ENCODE data around the gene SECISBP2L.
A peak's percentile ranks its signal among the peaks of the same experiment; 100 is the strongest.

SECISBP2L gene

GRCh38 chr15:49059491-49059890 is 13.2 kb upstream of the SECISBP2L start:
- no peak for DNase-seq

DNA sequence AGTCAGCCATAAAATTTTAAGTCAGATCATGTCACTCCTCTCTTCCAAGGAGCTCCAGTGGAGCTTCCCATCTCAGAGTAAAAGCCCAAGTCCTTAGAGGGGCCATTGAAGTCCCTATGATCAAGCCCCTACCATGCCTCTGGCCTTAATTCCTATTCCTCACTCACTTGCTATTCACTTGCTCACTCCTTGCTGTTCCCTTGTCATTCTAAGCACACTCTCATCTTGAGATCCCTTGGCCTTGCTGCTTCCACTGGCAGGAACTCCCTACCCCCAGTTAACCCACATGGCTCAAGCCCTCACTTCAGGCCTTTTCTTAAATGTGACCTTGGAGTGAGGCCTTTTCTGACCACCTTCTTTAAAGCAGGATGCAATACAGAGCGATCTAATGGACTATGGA is 12.3 kb upstream of the SECISBP2L start:
- no peak for DNase-seq

- DNase-seq = no peak
These were observed 9.4 kb upstream of the SECISBP2L start for GRCh38 chr15:49055630-49056029.

DNA sequence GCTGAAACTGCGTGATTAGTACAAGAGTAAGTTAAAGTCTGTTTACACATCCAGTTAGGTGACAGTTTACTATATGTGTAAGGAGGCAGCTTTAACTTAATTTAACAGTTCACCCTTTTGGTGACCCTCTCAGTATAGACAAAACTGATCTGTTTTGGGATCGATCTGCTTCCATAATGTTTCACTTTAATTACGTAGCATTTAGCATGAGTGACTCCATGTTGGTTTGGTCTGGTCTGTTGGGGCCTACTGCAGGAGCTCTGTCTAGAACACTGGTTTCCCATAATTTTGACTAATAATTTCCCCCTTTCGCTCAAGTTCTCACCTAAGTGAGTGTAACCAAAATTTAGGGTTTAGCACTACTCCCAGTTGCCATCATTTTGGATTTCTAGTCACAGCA is 6.4 kb upstream of the SECISBP2L start:
- DNase-seq = no peak

- DNase-seq = no peak
These were observed 1.2 kb upstream of the SECISBP2L start for GRCh38 chr15:49047456-49047855.

GRCh38 chr15:49045751-49046219 is 461 bp downstream of the SECISBP2L start:
- peak in 1 of 2 experiments; percentile 43 for DNase-seq

- no peak for DNase-seq
These were observed 1.3 kb downstream of the SECISBP2L start for GRCh38 chr15:49044766-49045606.

DNA sequence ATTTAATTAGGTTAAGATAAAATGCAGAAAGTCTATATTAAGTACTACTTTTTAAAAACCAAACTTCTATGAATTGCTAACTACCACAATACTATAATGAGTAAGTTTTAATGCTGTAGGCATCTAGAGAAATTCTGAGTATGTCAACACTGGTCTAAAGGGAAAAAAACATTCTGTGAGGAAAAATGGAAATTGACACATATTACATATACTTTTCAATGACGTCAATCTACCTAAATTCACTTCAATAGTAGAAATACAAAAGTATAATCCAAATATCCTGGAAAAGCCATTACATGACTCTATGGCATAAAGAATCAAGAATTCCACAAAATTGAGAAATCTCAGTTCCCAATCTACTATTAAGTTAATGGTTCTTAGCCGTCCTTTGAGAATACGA is 2.2 kb downstream of the SECISBP2L start:
- no peak for DNase-seq

DNA sequence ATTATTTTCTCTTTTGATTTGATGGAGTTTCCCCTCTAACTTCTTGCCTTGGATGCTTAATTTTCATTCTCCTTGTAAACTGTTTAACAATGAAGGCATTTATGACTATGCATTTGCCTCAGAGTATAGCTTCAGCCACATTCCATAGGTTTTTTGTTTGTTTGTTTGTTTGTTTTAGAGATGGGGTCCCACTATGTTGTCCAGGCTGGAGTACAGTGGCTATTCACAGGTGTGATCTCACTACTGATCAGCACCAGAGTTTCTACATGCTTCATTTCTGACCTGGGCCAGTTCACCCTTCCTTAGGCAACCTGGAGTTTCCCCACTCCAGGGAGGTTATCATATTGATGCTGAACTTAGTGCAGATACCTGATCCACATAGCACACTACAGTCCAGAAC is 4.1 kb downstream of the SECISBP2L start:
- DNase-seq = no peak

- DNase-seq = no peak
These were observed 4.8 kb downstream of the SECISBP2L start for GRCh38 chr15:49041426-49041825.

- DNase-seq = no peak
These were observed 6.1 kb downstream of the SECISBP2L start for GRCh38 chr15:49040151-49040550.

- DNase-seq = no peak
These were observed 7.9 kb downstream of the SECISBP2L start for GRCh38 chr15:49038382-49038781.

DNA sequence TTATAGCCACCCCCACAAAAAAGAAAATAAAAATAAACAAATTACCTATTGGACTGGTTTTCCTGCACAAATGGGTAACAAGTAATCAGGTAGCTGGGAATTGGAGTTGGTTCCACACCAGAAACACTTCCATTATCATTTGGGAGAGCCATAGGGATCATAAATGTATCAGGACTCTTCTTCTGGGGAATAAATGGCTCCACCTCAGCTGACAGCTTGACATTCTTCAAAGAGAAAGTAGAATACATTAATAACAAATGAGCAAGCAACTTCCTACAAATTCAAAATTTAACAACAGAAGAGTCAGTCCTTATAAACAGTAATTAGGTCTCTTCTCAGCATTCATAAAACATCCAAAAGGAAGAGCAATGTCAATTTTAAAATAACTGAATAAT is 8.7 kb downstream of the SECISBP2L start:
- no peak for DNase-seq

DNA sequence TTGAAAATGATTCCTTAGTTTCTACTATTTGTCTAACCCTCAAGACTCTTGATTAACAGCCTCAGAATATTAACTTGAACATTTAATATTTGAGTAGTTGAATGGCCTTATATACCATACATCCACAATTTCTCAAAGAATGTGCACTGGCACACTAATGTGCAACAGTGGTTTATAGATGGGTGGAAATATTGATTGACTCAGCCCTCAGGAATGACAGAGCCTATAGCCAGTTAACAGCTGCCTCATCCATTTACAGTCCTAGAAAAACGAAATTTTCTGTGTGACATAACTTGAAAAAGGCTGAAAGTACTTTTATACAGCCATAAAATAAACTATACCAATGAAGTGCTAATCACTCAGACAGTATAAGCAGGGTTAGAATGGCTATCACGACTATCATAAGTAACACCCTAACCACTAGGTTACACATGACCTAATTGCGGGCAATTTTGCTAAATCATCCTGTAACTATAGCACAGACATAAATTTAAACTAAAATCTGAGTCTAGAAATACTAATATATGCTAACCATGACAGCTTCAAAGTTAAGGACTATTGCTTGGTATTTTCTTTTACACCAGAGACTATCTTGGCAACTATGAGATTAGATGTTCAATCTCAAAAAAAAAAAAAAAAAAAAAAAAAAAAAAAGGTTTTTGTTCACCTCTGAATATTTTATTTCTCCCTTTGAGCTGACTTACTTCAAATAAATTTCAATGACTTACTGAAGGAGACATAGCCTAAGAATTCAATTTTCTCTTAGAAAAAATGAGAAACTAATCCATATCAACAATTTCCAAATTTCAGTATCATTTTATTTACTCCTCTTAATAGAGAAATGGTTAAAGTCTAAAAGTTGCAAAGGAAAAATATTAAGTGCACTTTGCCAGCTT is 9.3 kb downstream of the SECISBP2L start:
- no peak for DNase-seq

DNA sequence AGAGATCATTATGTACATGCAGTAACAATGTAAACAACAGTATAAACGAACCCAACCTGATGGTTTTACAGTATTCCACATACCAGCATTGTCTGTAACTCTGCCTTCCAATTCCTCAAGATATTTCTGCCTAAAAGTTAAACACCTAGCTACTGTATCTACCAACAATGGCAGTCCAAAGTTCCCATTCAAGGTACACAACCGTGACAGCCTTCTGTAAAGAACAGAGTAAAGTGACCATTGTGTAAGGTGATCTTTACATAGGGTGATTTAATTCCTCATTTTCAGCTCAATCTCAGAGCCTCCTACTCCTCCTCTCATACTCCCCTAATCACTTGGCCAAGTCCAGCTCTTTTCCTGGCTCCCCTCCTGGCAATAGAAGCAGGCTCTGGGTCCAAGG is 10.4 kb downstream of the SECISBP2L start:
- no peak for DNase-seq

- DNase-seq = no peak
These were observed 13.6 kb downstream of the SECISBP2L start for GRCh38 chr15:49032601-49033145.

DNA sequence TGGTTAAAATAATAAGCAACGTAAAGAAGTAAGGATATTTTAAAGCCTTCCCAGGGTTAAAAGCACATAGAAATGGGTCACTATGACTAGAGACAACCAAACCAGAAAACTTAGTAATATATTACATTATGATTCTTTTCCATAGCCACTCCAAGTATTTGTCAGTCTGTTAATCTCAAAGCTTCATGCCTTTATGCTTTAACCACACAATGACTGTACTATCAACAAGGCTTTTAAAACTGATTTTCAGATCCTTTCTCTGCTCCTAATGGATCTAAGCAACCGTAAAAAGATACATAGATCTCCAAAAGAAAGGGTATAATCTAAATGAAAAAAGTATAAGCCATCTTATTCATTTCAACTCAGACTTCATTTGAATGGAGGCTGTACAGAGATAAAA is 14.4 kb downstream of the SECISBP2L start:
- DNase-seq = no peak

DNA sequence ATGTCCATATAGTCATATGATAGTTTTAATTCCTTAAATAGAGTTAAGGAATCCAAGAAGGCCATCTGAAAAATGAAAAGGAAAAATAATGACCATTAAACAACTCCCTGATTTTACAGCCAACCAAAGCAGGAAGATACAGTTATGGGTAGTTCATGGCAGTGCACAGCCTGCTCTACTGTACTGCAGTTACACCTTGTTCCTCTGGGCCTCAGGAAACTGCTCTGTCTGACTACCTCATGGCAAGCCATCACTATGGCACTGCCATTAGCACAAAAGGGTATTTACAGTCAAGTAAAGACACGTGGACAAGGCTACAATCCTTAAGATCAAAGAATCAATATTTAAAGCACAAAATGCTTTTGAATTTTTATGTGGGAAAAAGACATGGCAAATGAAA is 19.5 kb downstream of the SECISBP2L start:
- DNase-seq = no peak

- DNase-seq = no peak
These were observed 21.4 kb downstream of the SECISBP2L start for GRCh38 chr15:49024840-49025239.

GRCh38 chr15:49023354-49023753 is 22.9 kb downstream of the SECISBP2L start:
- DNase-seq = no peak

DNA sequence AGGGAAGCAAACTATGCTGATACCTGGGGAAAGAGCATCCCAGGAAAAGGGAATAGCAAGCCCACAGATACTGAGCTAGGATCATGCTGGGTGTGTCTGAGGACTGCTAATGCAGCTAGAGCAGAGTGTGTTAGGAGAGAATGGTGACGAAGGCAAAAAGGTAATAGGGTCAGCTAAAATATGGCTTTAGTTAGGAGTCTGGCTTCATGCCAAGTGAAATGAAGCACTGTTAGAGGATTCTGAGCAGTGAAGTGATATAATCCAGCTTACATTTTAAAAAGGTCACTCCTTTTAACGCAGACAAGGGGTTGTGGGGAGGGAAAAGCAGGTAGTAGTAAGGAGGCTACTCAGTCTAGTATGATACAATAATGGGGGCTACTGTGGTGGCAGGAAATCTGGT is 30.4 kb downstream of the SECISBP2L start:
- no peak for DNase-seq

DNA sequence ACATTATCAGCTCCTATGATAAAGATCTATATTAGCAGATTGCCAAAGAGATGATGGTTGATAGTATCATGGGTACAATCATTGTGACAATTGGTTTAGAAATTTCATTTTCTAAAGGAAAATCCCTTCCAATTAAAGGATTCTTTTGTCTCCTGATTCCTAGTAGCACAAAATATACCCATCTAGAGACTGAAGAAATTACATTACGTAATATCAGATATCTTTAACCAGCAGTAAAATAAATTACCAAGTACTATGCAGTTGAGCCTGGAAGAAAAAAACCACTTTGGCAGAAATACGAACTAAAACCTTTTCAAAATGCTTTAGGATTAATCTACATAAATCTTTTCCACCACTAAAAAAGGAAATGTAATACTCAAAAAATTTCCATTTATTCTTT is 46.9 kb downstream of the SECISBP2L start:
- DNase-seq = no peak

DNA sequence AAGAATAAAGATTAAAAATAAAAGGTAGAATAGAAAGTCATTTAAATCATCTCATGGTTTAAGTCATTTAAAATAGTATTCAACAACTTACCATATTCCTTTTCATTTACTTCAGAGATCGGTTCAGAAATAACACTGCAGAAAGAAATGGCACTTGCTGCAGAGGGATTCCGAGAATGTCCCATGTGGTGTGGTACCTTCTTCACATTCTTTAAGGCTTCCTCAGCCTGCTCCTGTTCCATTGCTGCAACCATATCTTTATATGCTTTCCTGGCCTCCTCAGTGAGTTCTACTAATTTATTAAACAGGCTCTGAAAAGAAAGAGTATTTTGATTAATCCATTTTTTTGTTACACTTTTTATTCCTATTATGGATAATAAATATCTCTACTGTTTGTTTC is 50.0 kb downstream of the SECISBP2L start:
- DNase-seq = no peak

DNA sequence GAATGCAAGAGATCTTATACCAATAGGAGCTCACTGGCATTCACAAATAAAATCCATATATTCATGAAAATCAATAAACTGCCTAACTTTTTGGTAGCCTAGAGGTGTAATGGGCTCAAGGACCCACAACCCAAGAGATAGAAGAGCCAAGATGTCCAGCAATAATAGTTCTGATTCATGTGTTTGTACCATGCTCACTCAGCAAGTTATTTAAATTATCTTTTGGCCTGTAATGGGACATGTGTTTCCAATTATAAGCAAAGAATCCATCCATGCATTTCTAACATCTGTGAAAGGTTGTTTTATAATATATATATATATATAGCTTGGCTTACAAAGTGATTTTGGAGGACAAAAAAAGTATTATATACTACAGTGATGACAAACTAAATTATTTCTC is 52.9 kb downstream of the SECISBP2L start:
- no peak for DNase-seq

Measured in activated T-cell treated with anti-CD3 and anti-CD28 coated beads, Interleukin-2, amount 50 U/mL, for 48 hours (primary cell).